Posterior vena cava (tissue), 2 donors: ENCODE measurements around the gene COQ10B. TPM values are rescaled to one million over a fixed set of nuclear protein-coding genes. Genes with fewer than 3 reads are reported as not detected.
"Not testable (repeated sequence)": the region's sequence is repeated elsewhere in the genome, so short reads cannot be mapped to it uniquely, and the experiment has no call there.

Experiments
- DNase-seq: peaks from one replicate; pipeline ENCODE4 v3.0.0-alpha.2; 2020; ENCODE audit warnings: low spot score
- intact Hi-C, 2 donors: fragments of 100-400 bp; cut with DNase I; formaldehyde crosslinking; loops; one replicate each; pipeline versions ENCODE4 v1.14.1 to v1.14.2; 2022 to 2023
- long read RNA-seq, 2 donors: library from polyadenylated mRNA; unstranded; transcript quantifications; one replicate each; pipeline ENCODE4 v2.0.0, GENCODE V29; 2020 to 2021
- total RNA-seq, 2 donors: library from RNA; stranded (reverse); fragmentation: NEBNext Ultra II Directional; extraction: Animal tissue kit (Norgen Biotek cat#: 25700); gene quantifications; one replicate each; pipeline ENCODE4 v1.2.1, GENCODE V29; 2021
- donor health status: DM: yes; HTN: yes; CAD: no.
- donor health status: DM: yes; HTN: yes; CAD: no.

The COQ10B gene
- total RNA-seq = 10 to 100 TPM; 29.5 to 42.9 TPM
- long read RNA-seq, donor 1, transcript COQ10B-201 (5 exons, 2,239 nt) = major isoform, 19 of 24 reads
- long read RNA-seq, donor 1, partial matches to known transcripts = 3 of 24 reads
- long read RNA-seq, donor 1, other reads (novel, unspliced or antisense) = 2 of 24 reads
- long read RNA-seq, donor 2, transcript COQ10B-201 (5 exons, 2,239 nt) = major isoform, 147 of 158 reads
- long read RNA-seq, donor 2, partial matches to known transcripts = 5 of 158 reads
- long read RNA-seq, donor 2, other reads (novel, unspliced or antisense) = 6 of 158 reads

DNA sequence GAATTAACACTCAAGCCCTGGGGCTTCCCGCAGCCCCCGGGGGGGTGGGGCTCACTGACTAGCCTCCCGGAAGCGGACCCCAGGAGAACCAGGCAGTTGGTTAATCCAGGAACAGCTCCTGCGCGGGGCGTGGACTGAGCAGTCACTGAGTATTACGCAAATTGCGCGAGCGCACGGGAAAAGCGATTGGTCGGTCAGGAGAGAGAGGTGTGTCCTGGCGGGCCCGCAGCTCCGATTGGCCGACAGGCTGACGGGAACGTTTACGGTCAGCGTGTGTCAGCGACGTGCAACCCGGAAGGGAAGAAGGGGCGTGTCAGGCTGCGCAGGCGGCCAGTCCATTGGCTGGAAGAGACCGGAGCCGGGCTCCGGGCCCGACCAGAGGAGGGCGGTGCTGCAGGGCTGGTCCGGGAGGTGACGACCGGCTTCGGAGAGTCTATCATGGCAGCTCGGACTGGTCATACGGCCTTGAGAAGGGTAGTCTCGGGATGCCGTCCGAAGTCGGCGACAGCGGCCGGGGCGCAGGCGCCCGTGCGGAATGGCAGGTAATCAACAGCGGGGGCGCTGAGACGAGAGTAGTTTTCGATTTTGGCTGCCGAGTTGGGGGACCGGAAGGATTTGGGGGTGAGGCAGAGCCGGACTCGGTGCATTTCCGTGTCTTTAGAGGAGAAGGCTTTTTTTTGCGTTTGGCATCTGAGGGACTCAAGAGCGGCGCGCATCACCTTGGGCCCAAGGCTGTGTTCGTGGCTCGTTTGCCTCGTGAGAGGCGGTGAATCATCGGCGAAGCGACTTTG lies at the start of gene COQ10B:
Gene COQ10B, plus strand, starts transcription at position 430 of the 791 bp plus-strand sequence. Its CDS starts 9 bp downstream, at position 439.
- intact Hi-C loops = loop anchor here (2.0 to 5.0 kb wide), 2 partner anchors 19 to 589 kb away; partner anchors contain the start of gene SF3B1 (in 1 of the 2)
- DNase-seq = peak; percentile 100

DNA sequence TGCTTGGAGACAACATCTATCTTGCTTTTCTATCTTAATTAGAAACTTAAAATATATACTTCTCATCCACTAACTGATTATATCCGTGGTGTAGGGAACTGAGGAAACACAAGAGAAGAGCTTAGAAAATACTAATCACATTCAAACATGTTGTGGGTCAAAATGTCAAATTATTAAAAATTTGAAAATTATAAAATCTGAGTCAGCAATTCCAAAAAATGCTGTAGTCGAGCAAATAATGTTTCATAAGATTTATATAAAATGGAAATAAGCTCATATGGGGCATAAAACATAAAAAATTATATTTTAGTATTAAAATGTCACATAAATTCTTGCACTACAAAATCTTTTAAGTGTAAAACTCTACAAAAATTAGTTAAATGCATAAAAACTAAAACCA lies 47.8 kb upstream of the COQ10B start:
- no peak for DNase-seq
- intact Hi-C loops = no loop called here

DNA sequence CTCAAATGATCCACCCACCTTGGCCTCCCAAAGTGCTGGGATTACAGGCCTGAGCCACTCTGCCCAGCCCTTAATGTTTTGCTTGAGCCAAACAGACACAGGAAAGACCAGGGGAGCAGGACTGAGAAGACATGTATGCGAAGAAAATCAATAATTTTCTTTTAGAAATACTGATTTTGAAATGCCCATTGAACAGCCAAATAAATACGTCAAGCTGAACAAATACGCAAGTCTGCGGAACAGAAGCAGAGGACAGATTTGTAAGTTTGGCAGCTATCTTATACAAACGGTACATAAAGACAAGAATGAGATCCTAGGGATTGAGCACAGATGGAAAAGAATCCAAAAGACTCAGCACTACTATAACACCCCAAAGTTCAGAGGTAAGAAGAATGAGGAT lies 39.3 kb upstream of the COQ10B start:
- intact Hi-C loops = no loop called here

DNA sequence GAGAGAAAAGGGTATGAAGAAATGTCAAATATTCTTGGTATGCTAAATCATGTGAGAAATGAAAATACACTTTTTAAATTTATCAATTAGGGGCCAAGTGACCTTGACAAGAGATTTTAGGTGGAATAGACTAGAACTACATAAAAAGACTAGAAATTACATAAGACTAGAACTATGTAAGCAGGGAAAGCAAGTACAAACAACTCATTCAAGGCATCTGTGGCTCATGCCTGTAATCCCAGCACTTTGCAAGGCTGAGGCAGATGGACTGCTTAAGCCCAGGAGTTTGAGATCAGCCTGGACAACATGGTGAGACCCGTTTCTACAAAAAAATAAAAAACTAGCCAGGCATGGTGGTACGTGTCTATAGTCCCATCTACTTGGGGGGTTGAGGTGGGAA lies 38.8 kb upstream of the COQ10B start:
- no peak for DNase-seq
- intact Hi-C loops = no loop called here

More for the DNA sequence above, 39.3 kb upstream of the COQ10B start:
- DNase-seq = no peak

DNA sequence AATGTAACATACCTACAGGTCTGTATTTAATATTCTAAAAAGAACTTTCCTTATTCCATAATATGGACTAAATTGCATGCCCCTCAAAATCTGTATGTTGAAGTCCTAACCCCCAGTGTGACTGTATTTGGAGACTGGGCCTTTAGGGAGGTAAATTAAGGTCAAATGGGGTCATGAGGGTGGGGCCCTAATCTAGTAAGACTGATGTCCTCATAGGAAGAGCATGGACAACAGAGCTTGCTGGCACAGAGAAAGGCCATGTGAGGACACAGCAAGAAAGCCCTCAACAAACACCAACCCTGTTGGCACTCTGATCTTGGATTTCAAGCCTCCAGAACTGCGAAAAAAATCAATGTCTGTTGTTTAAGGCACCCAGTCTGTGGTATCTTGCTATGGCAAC lies 37.1 kb upstream of the COQ10B start:
- intact Hi-C loops = no loop called here

DNA sequence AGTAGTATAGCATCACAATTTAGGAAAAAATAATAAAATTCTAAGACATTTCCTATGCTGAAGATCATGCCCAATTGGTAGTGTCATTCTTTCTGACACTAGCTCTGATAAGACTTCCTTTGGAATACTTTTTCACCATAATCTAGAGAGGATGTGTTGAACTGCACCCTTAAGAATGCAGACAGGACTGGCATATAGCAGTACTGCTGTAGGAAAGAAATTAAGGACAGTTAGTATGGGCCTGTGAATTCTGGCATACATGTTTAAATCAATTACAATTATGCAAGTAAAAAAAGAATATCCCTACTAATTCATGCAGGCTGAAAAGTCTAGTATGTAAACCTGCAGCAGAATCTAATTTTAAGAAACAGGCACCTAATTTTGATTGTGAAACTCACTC lies 33.9 kb upstream of the COQ10B start:
- intact Hi-C loops = no loop called here
- DNase-seq = no peak

More for the DNA sequence above, 37.1 kb upstream of the COQ10B start:
- DNase-seq = no peak

DNA sequence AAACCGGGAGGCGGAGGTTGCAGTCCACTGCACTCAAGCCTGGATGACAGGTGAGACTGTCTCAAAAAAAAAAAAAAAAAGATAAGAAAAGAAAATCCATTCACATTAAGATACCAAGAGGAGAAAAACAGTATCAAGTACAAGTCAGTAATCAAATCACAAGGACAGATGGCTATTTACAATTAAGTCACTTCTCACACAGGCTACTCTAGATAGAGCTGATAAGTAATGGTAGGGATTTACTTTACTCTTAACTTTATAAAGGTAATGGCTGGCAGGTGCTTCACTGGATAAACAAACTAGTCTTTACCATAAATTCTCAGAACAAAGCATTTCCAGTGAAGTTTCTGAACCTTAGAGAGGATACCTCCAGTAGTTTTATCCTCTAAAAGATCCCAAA lies 30.0 kb upstream of the COQ10B start:
- no peak for DNase-seq
- intact Hi-C loops = no loop called here

DNA sequence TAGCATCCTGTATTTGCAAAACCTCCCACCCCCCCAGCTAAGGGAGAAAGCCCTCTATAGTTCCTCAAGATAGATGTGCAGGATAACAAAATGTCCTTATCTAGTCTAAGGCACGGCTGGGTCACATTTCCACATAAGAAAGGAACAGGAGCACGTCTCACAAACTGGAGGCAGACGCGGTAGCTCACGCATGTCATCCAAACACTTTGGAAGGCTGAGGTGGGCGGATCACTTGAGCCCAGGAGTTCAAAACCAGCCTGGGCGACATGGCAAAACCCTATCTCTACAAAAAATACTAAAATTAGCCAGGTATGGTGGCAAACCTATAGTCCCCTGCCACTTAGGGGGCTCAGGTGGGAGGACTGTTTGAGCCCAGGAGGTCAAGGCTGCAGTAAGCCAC lies 27.8 kb upstream of the COQ10B start:
- DNase-seq = no peak
- intact Hi-C loops = no loop called here

DNA sequence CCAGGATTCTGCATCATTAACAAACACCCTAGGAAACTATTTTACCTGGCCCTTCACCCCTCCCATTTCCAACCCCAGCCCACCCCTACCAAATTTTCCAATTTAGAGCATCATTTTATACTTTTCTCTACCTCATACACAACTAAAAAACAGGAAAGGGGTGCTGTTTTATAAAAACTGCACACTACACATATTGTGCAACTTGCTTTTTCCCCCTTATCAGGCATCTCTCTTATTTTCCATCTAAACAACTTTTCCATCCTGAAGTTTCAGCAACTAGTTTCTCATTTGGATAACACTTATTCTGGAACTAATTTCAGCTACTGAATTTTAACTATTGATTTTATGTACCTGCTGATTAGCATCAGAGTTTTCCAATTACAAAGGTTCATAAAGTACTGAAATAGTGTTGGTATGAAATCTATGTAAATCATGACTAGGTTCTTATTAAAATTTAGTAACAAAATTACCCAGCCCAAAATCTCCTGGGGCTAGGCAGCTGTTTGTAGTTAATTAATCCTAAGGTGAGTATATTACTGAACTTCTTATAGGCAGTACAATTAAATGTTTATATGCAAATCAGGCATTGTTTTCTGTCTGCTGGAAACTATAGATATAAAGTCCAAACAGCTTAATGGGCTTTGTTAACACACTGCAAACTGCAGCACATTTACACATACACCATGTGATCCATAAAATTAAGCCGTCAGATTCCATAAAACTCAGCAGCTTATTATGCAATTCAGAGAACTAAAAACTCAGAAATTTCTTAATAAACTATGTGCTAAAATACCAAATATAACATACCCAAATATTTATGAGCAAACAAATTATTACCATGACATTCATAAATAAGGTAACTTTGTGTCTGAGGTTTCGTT lies 26.4 kb upstream of the COQ10B start:
- no peak for DNase-seq
- intact Hi-C loops = no loop called here

DNA sequence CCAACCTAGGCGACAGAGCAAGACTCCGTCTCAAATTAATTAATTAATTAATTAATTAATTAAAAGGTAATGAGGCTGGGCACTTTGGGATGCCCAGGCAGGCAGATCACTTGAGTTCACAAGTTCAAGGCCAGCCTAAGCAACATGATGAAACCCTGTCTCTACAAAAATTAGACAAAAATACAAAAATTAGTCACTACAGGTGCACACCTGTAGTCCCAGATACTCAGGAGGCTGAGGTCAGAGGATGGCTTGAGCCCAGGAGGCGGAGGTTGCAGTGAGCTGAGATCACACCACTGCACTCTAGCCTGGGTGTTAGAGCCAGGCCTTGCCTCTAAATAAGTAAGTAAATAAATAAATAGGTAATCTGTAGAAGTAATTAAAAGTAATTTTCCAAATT lies 25.4 kb upstream of the COQ10B start:
- intact Hi-C loops = no loop called here
- no peak for DNase-seq

DNA sequence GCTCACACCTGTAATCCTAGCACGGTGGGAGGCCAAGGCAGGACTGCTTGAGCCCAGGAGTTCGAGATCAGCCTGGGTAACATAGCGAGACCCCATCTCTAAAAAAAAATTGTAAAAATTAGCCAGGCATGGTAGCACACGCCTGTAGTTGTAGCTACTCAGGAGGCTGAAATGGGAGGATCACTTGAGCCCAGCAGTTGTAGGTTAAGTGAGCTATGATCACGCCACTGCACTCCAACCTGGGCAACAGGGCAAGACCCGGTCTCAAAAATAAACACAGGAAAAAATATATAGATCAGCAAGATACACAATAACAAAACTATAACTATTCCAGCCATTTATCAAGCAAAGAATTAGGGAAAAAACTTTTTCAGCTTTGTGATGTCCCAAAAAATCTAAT lies 21.5 kb upstream of the COQ10B start:
- intact Hi-C loops = no loop called here

DNA sequence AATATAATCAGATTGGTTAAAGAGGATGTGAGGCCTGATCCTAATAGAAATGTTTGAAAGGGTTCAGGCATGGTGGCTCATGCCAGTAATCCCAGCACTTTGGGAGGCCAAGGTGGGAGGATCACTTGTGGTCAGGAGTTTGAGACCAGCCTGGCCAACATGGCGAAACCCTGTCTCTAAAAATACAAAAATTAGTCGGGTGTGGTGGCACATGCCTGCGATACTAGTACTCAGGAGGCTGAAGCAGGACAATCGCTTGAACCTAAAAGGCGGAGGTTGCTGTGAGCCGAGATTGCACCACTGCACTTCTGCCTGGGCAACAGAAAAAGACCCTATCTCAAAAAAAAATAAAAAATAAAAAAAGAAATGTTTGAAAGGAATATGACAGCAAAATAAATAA lies 20.8 kb upstream of the COQ10B start:
- intact Hi-C loops, DNase-seq: not testable (repeated sequence)

More for the DNA sequence above, 21.5 kb upstream of the COQ10B start:
- no peak for DNase-seq

DNA sequence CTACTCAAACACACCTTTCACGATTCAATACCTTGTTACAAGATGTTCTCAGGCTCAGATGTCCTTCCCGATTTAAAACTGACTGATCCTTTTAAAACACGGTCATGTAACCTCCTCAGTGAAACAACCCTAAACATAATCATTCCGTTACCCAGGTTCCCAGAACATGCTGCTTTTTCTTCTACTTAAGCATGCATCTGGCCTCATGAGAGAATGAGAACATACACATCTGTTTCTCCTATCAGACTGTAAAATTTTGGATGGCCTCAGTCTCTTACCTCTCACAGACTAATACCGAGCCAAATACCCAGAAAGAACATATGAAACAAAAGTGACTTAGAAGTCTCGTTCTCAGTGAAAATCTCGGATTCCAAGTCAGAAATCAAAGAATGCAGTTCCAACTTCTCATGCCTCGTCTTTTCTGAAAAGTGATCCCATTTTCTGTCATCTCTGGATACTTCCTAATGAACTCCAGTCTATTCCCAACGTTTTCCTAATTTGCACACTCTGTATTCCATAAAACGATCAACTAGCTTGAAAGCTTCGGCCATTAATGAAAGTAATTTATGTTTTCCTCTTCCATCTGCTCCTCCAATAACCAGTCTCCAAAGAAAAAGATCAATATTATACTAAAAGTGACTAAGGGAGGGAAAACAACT lies 19.4 kb upstream of the COQ10B start:
- DNase-seq = no peak
- intact Hi-C loops = loop anchor here in 1 of 2 donors (2.0 kb wide), 1 partner anchor 19 kb away; the partner anchor contains the start of gene COQ10B

DNA sequence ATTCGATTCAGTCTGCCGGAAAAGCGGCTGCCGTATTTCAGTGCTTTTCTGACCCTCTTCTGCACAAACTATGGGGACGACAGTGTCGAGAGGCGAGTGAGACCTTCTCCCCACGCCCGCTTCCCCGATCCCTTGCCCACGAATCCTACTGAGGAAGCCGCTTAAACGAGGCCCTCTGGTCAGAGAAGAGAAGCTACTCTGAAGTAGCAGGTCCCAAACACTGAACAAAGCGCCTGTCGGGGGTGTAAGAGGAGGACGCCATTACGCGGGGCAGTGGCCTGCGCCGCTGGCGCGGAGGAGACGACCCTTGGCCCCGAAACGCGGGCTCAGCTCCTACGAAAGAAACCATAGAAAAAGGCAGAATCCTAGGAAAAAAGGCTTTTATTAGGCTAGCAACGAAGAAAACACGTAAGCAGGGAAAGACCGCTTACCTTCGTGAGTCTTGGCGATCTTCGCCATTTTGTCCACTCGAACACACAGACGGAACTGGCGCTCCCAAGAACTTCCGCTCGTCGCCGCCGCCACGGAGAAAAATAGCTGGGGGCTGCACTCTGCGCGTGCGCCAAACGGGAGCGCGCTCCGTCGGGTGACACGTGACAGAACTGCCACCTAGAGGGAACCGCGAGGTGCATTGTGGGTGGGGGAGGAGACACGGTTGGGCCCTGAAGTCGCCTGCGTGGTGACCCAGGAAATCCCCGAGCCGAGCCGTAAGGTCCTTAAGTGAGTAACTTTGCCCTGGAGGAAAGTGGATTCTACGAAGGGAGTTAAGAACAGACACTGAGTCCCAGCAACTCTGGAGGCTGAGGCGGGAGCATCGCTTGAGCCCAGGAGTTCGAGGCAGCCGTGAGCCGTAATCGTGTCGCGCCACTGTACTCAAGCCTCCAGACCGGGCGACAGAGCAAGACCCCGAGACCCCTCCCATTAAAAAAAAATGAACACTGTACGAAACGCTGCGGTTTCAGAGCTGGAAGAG lies 18.5 kb upstream of the COQ10B start, which contains the start of gene SF3B1:
Gene SF3B1, minus strand, starts transcription at position 488 of the 973 bp plus-strand sequence. Its CDS starts 29 bp downstream, at position 459.
- intact Hi-C loops = loop anchor here in 1 of 2 donors (2.0 kb wide), 1 partner anchor 18 kb away; the partner anchor contains the start of gene COQ10B
- DNase-seq = peak; percentile 100

DNA sequence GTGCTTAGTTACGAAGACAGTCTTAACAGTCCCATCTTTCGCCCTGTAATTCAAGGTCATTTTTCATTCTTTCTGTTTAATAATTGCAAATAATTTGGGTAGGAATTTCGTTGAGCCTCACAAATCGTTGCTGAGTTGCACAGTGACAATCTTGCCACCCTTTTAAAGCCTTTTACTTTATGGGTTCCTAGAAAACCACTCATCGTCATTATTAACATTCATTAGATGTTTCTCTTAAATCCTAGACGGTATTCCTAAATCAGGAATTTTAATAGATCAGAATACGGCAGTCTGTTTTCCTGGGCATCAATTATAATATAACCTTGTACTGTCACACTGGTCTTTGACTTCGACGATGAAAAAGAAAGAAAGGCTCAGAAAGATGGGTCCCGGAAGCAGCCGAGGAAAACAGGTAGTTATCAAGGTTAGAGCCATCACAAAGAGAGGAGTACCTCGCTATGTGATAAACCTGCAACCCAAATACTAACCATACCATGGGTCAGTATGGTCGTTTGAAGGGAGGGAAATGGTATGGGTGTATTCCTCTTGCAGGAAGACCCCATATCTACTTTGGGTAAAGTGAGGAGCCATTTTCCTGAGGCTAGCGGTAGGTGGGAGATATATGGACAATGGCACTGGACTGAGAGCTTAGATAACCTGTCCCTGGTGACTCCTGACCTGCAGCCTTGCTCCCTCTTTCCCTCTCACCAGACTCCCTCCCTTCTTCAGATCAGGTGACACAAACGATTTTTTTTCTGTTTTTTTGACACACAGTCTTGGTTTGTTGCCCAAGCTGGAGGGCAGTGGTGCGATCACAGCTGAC lies 17.5 kb upstream of the COQ10B start:
- intact Hi-C loops = loop anchor here in 1 of 2 donors (2.0 kb wide), 1 partner anchor 17 kb away; the partner anchor contains the start of gene COQ10B
- DNase-seq = no peak

DNA sequence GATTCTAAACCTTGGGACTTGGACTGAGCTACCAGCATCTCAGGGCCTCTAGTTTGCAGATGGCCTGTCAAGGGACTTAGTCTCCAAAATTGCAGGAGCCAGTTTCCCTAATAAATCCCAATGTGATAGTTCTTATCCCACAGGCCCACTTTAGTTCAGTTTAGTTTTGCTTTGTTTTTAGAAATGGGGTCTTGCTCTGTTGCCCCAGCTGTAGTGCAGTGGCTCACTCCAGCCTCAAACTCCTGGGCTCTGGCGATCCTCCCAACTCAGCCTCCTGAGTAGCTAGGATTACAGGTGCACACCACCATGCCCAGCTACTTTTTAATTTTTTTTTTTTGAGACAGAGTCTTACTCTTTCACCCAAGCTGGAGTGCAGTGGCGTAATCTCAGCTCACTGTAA lies 16.0 kb upstream of the COQ10B start:
- intact Hi-C loops = no loop called here
- no peak for DNase-seq

DNA sequence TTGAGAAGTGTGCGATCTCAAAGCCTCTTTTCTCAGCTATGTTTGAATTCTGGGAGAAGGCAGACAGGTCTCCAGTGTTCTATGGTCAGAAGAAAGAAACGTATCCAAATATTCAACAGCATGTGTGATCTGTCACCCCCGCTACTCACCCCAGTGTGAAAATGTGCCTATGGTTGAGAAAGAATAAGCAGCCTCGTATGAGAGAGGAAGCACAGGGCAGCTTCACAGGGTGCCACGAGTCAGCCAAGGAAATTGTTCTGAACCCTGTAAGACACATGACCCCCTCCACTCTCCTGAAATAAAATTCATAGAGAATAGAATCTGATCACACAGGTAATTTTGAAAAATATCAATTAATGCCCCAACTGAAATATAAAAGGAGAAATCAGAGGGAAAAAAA lies 10.5 kb upstream of the COQ10B start:
- intact Hi-C loops = no loop called here
- DNase-seq = no peak
